Activated CD4-positive, alpha-beta T cell treated with anti-CD3 and anti-CD28 coated beads, Interleukin-2, Interleukin-4, amounts not matched to agents 100 ng/mL and 50 ng/mL, durations not matched to agents 16 hours and 8 hours (primary cell): Measurements from ENCODE around the gene GAGE10.
"Not testable (repeated sequence)": the region's sequence is repeated elsewhere in the genome, so short reads cannot be mapped to it uniquely, and the experiment has no call there.

Experiments used
- DNase-seq: peaks from one replicate; pipeline ENCODE4 v3.0.0-alpha.2; 2020; ENCODE audit warnings: low spot score

GAGE10 gene

GRCh38 chrX:49276671-49277534 is 26.5 kb upstream of the GAGE10 start:
- peak; percentile 15 for DNase-seq

GRCh38 chrX:49277535-49277830 is 26.0 kb upstream of the GAGE10 start:
- DNase-seq, result peak; percentile 31

- no peak for DNase-seq
Measured at GRCh38 chrX:49278081-49278480, 25.4 kb upstream of the GAGE10 start.

- DNase-seq, result no peak
Measured at GRCh38 chrX:49282647-49283011, 20.8 kb upstream of the GAGE10 start.

GRCh38 chrX:49284212-49284611 is 19.2 kb upstream of the GAGE10 start:
- no peak for DNase-seq

- no peak for DNase-seq
Measured at GRCh38 chrX:49286136-49286535, 17.3 kb upstream of the GAGE10 start.

GRCh38 chrX:49286581-49286980 is 16.9 kb upstream of the GAGE10 start:
- no peak for DNase-seq

GRCh38 chrX:49287665-49288064 is 15.8 kb upstream of the GAGE10 start:
- no peak for DNase-seq

GRCh38 chrX:49290215-49290614 is 13.2 kb upstream of the GAGE10 start:
- DNase-seq, result no peak

- DNase-seq, result peak; percentile 70
Measured at GRCh38 chrX:49291615-49292337, 11.7 kb upstream of the GAGE10 start.

- DNase-seq, result no peak
Measured at GRCh38 chrX:49292400-49293362, 10.8 kb upstream of the GAGE10 start.

GRCh38 chrX:49299293-49299692 is 4.2 kb upstream of the GAGE10 start:
- not testable (repeated sequence) for DNase-seq

GRCh38 chrX:49300703-49301102 is 2.7 kb upstream of the GAGE10 start:
- DNase-seq, result no peak

GRCh38 chrX:49307775-49308174 is 4.3 kb downstream of the GAGE10 start:
- DNase-seq, result not testable (repeated sequence)

- peak; percentile 15 for DNase-seq
Measured at GRCh38 chrX:49308604-49309269, 5.3 kb downstream of the GAGE10 start.

GRCh38 chrX:49309401-49309981 is 6.0 kb downstream of the GAGE10 start:
- DNase-seq, result peak; percentile 12

GRCh38 chrX:49310371-49310770 is 6.9 kb downstream of the GAGE10 start:
- no peak for DNase-seq

GRCh38 chrX:49312176-49312575 is 8.7 kb downstream of the GAGE10 start:
- DNase-seq, result no peak

- no peak for DNase-seq
Measured at GRCh38 chrX:49316085-49316484, 12.6 kb downstream of the GAGE10 start.

GRCh38 chrX:49321737-49322136 is 18.3 kb downstream of the GAGE10 start, which contains the start of gene GAGE12J:
TSS of gene GAGE12J (plus strand) at chrX:49322037. CDS start at chrX:49323194, 1,157 bp downstream.
- not testable (repeated sequence) for DNase-seq

GRCh38 chrX:49322266-49322665 is 18.8 kb downstream of the GAGE10 start:
- not testable (repeated sequence) for DNase-seq
